Epithelial cell of prostate (primary cell): ENCODE results near the gene RRAD.
"Not testable (repeated sequence)": the region's sequence is repeated elsewhere in the genome, so short reads cannot be mapped to it uniquely, and the experiment has no call there.

Source experiments
- DNase-seq: peaks from one replicate; pipeline ENCODE4 v3.0.0-alpha.2; 2011; ENCODE audit warnings: low read depth, low spot score
- H3K27ac ChIP-seq: fragments of 450-650 bp; 2 replicates; pipeline ENCODE4 v1.5.1; 2017; ENCODE audit warnings: mild to moderate bottlenecking

RRAD gene

DNA sequence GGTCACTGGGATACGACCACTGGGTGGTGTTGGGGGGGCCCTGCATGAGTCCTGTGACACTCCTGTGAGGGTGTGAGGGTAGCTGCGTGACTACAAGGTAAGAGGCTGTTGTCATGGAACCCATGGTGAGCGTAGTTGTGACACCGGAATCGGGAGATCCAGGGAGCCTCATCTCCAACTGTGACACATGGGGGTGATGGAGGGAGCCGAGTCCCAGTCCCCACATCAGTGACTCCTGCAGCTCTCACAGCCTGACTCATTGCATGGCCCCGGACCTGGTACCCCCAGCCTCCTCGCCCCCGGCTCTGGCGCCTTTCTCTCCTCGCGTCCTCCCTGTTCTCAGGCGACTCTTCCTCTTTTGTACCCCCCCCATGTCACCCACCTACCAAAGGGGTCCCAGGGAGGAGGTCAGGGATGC, 20.9 kb downstream of the RRAD start:
- H3K27ac ChIP-seq, result no peak overlapping the region
- DNase-seq, result no peak

DNA sequence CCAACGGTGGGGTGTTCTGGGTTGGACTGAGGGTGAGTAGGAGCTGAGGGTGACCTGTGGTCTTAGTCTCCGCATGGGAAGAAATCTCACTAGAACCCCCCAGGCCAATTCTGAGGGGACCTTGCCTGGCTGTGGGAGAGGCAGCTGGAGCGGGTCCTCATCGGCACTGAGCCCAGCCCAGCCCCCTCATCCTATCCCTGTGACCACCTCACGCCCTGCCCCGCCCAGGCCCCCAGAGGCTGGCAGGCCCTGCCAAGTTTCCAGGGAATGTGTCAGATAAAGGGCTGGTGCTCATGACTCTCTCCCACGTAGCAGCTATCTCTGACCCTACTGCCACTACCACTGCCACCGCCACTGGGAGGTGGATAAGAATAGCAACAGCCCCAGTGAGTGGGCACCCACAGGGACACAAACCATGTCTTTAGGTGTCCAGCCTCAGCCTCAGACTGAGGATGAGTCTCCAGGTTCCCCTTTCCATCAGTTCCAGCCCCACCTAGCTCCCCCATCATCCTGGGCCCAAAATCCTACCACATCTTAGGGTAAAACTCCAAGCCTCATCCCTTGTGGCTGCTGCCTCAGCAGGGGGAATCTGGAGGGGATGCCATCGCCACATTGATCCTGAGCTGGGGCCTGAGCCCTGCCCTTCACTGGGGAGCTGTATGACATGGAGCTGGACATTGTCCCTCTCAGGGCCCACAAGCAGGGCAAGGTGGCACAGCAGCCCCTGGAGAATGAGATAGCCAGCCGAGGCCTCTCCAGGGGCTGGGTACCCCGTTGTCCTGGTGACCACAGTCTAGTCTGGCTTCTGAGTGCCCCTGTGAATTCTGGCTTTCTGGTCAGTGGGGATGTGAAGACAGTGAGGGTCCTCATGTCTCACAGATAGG, 21.5 kb downstream of the RRAD start:
- no peak overlapping the region for H3K27ac ChIP-seq
- no peak for DNase-seq

DNA sequence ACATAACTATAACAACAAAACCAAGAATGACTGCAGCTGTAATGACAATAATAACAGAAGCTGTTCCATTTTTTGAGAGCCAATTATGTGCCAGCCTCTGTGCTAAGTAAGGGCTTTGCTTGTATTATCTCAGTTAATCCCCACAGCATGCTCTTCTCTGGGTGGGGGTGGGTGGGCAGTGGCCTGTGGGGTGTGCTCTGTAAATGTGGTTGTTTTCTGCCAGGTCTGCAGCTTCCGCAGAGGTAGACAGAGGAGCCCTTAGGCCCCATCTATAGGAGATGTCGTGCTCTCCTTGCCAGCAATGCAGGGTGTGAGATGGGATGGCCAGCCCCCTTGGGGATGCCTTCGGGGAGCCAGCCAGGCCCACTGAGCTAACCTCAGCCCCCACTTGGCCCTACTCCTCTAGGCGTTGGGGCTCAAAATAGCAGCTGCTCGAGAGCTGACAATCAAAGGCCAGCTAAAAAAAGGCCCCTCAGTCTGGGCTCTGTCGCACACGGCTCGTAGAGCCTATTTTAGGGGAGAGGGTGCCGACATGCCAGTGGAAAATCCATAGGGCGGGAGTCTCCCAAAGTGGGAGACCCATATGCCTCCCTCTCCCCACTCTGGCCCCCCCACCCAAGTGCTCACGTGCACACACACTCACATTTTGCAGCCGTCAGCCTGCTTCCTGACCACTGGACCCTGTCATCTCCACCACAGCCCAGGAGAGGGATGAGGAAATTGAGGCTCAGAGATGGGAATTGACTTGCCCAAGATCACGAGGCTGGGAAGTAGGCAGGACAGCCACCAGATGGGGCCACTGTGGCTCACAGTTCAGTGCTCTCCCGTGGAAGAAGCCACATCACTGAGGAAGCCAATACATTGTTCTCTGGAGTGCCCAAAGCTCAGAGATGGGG, 22.4 kb downstream of the RRAD start:
- no peak overlapping the region for H3K27ac ChIP-seq
- DNase-seq, result no peak

DNA sequence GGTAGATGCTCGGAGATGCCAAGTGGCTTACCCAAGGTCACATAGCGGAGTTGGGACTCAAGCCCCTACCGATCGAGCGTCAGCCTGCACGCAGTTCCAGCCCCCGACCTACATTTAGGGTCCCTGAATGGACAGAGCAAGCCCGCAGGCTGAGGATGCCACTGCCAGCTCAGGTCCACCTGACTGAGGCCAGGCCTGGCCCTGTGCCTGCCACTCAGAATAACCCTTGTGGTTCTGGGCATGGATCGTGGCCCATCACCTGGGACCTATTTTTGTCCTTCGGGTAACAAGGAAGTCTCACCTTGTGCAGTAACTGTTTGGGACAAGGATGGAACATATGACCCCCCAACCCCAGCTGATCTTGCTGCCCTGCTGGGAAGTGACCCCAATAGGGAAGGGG, 23.7 kb downstream of the RRAD start:
- no peak overlapping the region for H3K27ac ChIP-seq
- DNase-seq, result no peak

DNA sequence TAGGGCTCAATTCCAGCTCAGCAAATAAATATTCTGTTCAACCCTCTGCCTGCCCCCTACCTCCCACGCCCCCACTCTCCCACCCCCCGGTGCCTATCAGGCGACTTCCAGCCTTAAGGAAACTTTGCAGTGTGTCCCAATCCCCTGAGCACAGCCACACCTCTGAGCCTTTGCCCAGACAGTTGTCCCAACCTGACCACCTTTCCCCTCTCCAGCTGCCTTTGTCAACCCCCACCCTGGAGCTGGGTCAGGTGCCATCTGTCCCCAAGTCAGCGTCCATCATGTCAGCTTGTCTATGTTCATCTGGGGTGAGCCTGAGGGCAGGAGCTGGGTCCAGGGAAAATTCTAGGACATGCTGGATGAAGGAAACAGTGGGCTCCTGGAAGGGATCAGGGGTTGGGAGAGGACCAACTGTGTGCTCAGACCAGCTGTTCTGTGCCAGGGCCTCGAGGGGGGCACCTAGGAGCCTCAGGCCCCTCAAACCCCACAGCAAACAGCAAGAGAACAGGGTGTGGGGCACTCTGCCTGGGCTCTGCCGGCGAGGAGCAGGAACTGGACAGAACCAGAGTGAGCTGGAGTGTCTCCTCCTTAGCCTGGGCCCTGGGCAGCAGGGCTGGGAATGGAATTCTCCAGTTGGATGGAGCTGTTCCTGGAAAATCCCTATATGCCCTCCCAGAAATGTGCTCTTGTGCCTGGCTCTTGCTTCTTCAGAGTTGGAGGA, 24.5 kb downstream of the RRAD start:
- H3K27ac ChIP-seq, result no peak overlapping the region
- no peak for DNase-seq

DNA sequence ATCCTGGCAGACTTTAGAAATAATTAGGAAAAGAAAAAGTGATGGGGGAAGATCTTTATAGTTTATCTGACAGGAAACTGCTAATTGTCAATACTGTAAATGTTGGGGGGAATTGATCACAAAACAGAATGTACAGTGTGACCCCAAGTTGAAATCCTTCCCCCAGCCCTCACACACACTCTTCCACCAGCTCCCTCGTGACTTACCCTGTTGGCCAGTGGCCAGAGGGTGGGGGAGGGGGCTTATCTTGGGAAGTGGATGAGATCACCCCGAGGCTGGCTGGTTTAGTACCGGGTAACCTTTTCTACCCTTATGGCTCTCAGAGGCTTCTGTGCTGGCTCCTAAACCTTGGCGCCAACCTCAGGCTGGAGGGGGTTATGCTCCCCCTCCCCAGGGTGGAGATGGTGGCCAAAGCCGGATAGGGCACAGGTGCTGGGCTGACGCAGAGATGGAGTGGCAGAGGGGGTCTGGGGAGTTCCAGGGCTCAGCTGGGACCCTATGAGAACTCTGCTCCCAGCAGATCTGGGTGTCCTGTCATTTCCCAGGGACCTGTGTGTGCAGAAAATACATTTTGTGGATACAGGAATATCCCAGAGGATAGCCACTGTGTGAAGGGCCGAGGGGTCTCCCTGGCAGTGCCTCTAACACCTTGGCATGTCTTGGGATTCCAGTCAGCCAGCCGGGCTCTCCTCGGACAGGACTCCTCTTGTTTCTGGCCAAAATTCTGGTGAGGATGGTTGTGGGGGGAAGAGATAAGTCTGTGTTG, 25.2 kb downstream of the RRAD start:
- no peak for DNase-seq
- peak overlapping the region; percentile 84 for H3K27ac ChIP-seq

DNA sequence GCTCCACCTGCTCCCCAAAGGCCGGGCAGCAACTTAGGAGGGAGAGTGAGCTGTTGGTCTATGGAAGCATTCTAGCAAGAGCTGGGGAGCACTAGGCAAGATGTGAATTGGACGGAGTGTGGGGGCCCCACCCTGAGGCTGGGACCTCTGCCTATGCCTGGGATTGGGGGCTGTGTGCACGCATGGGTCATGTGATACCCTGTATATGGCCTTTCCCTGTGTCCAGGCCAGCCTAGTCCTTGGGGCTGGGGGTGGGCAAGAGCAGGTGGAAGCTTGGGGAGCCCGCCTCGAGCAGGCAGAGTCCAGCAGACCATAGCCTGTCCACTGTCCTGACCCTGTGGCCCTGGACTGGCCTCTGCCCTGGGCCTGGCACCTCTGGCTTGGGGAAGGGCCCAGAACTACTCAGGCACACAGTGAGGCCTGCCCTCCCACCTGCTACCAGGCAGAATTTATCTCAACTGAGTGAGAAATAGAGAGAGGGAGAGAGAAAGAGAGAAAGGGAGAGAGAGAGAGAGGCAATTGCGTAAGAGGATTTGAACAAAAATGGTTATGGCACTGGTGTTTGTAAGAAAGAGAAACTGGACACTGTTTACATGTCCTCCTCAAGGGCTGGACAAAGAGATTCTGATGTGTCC, 25.9 kb downstream of the RRAD start:
- DNase-seq, result no peak
- H3K27ac ChIP-seq, result peak overlapping the region; percentile 84

DNA sequence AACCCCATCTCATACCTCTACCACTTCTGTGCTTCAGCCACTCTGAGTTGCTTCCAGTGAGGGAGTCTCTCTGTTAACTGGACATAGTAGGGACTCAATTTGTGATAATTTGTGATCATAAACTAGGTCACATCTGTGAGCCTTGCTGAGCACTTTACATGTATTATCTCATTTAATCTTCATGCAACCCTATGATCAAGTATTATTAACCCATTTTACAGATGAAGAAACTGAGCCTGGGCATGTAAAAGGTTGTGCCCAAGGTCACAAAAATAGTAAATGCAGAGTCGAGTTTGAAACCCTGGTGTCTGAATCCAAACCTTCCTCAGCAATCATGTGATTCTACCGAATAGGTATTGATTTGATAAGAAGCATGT, 26.4 kb downstream of the RRAD start:
- H3K27ac ChIP-seq, result peak overlapping the region; percentile 84
- no peak for DNase-seq

DNA sequence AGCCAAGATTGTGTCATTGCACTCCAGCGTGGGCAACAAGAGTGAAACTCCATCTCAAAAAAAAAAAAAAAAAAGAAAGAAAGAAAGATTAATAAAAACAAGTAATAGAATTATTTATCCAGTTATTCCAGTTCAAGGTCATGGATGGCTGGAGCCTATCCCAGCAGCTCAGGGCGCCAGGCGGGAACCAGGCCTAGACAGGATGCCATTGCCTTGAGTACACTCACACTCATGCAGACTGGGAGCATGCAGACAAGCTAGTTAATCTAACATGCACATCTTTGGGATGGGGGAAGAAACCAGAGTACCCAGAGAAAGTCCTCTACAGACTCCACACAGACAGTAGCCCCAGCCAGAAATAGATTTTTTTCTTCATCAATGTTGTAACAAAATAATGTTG, 27.1 kb downstream of the RRAD start:
- DNase-seq, result peak; percentile 46

DNA sequence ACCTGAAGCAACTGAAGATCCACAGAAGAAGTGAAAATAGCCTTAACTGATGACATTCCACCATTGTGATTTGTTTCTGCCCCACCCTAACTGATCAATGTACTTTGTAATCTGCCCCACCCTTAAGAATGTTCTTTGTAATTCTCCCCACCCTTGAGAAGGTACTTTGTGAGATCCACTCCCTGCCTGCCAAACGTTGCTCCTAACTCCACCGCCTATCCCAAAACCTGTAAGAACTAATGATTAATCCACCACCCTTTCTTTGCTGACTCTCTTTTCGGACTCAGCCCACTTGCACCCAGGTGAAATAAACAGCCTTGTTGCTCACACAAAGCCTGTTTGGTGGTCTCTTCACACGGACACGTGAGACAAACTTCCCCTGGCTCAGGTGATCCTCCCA, 28.7 kb downstream of the RRAD start:
- not testable (repeated sequence) for DNase-seq
- H3K27ac ChIP-seq, result peak overlapping the region; percentile 84

More for the DNA sequence above, 27.1 kb downstream of the RRAD start:
- peak overlapping the region; percentile 84 for H3K27ac ChIP-seq

DNA sequence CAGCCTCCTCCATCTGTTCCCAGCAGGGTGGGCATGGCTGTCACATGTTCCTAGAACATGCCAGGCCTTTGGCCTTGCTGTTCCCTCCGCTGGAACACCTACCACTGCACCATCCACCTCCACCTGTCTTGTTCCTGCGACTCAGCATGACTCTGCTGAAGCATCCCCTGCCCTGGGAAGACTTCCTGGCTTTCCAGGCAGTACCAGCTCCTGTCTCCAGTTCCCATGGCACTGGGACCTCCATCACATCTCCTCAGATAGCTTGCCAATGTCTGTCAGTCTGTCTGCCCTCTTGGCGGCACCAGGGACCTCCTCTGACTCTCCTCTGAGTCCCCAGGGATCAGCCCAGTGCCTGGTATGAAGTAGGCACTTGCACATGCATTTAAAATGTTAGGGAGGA, 29.3 kb downstream of the RRAD start:
- peak overlapping the region; percentile 84 for H3K27ac ChIP-seq
- DNase-seq, result no peak

DNA sequence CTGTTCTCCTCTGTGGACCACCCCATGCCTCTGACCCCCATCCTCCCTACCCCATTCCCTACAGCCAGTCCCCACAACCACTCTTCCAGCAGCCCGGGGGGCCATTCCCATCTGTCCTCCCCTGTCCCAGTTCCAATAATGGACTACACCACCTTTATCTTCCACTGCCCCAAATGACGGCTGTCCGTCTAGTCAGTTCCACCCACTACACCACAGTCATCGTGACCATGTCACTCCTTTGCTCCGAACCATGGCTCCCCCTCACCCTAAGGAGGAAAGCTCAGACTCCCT, 29.7 kb downstream of the RRAD start:
- peak overlapping the region; percentile 84 for H3K27ac ChIP-seq
- no peak for DNase-seq

DNA sequence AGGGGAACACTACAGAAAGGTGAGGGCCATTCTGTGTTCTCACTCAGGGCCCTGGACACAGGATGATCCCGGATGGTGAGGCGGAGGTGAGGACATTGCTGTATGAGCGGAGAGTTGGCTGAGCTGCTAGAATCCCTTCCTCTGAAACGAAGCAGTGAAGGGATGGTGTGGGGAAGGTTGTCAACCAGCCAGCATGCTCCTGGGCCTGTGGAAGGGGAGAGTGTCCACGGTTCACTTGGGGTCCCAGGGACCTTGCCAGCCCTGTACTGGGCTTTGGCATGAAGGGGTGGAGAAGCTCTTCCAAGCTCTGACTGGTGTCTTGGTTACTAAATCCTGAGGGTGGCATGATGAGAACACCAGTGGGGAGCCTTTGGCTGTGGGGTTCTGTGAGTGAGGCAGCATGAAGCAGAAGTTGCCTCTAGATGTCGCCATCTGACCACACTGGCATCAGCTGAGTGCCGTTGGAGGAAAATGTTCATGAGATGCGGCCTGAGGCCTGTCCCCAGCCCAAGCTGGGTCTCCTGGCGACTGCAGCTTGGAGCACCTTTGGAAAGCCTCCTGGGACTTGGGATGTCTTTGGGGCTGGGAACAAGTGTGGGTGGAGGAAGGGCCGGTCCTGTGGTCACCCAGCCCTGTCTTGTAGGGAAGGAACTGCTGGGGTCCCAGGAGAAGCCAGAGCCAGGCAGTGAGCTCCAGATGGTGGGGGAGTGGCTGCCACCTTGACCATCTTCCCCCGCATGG, 30.2 kb downstream of the RRAD start:
- H3K27ac ChIP-seq, result peak overlapping the region; percentile 84
- peak; percentile 26 for DNase-seq

DNA sequence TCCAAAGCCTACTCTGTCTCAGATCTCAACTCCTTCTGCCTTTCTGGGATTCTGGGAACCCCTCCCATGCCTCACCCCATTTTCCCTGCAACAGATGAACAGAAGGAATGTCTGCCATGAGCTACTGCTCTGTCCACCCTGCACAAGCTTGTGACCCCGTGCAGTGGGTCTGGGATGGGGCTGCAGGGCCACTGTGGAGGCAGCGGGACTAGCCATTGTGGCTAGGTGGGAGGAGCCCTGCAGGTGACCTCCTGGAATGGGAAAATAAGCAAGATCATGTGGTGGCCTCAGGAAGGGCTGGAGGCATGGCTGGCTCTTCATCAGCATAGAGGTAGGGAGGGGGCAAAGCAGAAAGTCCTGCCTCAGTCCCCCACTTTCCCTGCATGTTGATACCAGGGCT, 31.3 kb downstream of the RRAD start:
- DNase-seq, result no peak
- H3K27ac ChIP-seq, result no peak overlapping the region

DNA sequence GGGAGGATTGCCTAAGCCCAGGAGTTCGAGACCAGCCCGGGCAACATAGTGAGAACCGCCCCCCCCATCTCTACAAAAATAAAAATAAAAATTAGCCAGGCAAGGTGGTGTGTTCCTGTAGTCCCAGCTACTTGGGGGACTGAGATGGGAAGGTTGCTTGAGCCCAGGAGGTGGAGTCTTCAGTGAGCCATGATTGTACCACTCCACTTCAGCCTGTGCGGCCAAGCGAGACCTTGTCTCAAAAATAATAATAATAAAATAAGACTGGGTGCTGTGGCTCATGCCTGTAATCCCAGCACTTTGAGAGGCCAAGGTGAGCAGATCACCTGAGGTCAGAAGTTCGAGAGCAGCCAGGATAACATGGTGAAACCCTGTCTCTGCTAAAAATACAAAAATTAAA, 33.5 kb downstream of the RRAD start:
- no peak overlapping the region for H3K27ac ChIP-seq
- DNase-seq, result no peak

DNA sequence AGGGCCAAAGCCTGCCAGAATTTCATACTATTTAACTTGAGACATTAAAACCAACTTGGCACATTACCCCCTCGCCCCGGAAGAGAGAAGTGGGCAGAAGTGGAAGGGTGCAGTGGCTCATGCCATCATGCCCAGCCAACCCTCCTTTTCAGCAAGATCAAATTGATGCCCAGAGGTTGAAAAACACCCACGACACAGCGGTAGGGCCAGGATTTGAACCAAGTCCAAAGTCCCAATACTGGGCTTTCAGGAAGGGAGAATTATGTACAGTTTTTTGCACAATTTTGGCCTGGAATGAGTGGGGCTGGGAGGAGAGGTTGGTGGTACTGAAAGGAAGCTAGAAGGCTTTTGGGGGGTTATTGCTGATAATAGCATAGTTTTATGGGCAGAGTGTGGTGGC, 34.0 kb downstream of the RRAD start:
- H3K27ac ChIP-seq, result no peak overlapping the region

DNA sequence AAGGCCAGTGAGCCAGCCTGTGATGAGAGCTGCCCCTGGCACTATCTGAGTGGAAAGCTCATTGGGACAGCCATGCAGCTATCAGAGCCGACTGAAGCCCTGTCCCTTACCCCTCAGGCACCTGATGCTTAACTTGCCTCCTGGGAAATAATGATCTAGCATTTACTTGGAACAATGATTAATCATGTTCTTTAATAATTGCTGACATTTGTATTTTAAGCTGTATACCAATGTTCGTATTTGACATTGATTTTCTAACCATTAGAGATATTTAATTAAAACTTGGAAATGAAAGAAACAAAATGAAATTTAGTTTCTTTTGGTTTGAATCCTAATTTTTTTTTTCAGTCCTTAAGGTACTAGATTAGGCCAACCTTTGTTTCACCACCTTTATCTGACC, 34.5 kb downstream of the RRAD start:
- DNase-seq, result no peak

More for the DNA sequence above, 34.0 kb downstream of the RRAD start:
- DNase-seq, result no peak

DNA sequence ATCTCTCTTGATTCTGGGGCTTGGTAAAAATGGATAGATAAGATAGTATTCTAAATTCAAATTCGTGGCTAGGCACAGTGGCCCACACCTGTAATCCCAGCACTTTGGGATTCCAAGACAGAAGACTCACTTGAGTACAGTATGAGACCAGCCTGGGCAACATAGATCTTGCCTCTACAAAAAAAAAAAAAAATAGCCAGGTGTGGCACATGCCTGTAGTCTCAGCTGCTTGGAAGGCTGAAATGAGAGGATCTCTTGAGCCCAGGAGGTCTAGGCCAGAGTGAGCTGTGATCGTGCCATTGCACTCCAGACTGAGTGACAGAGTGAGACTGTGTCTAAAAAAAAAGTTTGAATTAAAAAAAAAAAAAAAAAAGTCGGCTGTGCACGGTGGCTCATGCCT, 35.7 kb downstream of the RRAD start:
- H3K27ac ChIP-seq, result no peak overlapping the region
- DNase-seq, result no peak

More for the DNA sequence above, 34.5 kb downstream of the RRAD start:
- H3K27ac ChIP-seq, result no peak overlapping the region
